HG02571 (cell line): ENCODE measurements around the gene SKAP1.
"Not testable (repeated sequence)": the region's sequence is repeated elsewhere in the genome, so short reads cannot be mapped to it uniquely, and the experiment has no call there.

Experiments
- ATAC-seq: cut with Tn5 transposase; IDR thresholded peaks from one replicate; pipeline ENCODE4 v1.9.1; 2021; ENCODE audit warnings: mild to moderate bottlenecking, moderate library complexity; ENCODE audit not compliant: unreplicated experiment

Gene SKAP1

DNA sequence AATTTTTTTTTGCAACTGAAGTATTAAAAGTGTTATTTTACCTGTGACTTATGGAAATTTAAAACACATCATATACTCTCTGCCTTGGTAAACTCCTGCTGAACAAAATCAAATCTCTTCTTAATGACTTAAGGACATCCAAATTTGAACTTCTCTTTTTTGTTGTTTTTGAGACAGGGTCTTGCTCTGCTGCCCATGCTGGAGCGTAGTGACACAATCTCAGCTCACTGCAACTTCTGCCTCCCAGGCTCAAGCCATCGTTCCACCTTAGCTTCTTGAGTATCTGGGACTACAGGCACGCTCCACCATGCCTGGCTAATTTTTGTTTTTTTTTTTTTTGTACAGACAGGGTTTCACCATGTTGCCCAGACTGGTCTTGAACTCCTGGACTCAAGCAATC is 56.1 kb downstream of the SKAP1 start:
- ATAC-seq = no peak

- no peak for ATAC-seq
Measured at GRCh38 chr17:48373130-48373830, 56.7 kb downstream of the SKAP1 start.

DNA sequence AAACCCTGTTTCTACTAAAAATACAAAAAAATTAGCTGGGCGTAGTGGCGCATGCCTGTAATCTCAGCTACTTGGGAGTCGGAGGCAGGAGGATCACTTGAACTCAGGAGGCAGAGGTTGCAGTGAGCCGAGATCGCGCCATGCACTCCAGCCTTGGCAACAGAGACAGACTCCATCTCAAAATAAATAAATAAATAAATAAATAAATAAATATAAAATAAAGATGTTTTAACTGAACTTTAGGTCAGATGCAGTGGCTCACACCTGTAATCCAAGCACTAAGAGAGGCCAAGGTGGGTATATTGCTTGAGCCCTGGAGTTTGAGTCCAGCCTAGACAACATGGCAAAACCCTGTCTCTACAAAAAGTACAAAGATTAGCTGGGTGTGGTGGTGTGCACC is 61.0 kb downstream of the SKAP1 start:
- ATAC-seq = not testable (repeated sequence)

- no peak for ATAC-seq
Measured at GRCh38 chr17:48368352-48368908, 61.6 kb downstream of the SKAP1 start.

GRCh38 chr17:48363161-48363560 is 66.9 kb downstream of the SKAP1 start:
- ATAC-seq = no peak

- not testable (repeated sequence) for ATAC-seq
Measured at GRCh38 chr17:48360861-48361633, 69.0 kb downstream of the SKAP1 start.

GRCh38 chr17:48357779-48358602 is 72.0 kb downstream of the SKAP1 start:
- no peak for ATAC-seq

DNA sequence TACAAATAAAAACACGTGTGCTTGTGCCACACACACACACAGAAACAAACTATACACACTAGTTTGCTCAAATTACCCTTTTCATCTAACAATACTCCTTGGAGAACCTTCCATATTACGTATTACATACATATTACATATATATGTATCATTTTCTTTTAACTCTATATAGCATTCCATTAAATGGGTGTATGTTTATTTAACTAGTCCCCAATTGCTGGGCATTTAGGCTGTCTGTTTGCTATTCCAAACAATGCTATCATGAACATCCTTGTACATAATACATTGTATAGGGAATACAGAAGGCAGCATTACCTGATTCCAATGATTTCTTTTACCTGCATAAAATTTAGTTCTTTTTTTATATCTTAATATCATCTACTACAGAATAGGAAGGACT is 73.1 kb downstream of the SKAP1 start:
- no peak for ATAC-seq

GRCh38 chr17:48352630-48353029 is 77.4 kb downstream of the SKAP1 start:
- ATAC-seq = no peak

GRCh38 chr17:48351911-48352332 is 78.1 kb downstream of the SKAP1 start:
- no peak for ATAC-seq

GRCh38 chr17:48348352-48348751 is 81.7 kb downstream of the SKAP1 start:
- no peak for ATAC-seq

- no peak for ATAC-seq
Measured at GRCh38 chr17:48347177-48347576, 82.8 kb downstream of the SKAP1 start.

- ATAC-seq = no peak
Measured at GRCh38 chr17:48344251-48344650, 85.8 kb downstream of the SKAP1 start.

DNA sequence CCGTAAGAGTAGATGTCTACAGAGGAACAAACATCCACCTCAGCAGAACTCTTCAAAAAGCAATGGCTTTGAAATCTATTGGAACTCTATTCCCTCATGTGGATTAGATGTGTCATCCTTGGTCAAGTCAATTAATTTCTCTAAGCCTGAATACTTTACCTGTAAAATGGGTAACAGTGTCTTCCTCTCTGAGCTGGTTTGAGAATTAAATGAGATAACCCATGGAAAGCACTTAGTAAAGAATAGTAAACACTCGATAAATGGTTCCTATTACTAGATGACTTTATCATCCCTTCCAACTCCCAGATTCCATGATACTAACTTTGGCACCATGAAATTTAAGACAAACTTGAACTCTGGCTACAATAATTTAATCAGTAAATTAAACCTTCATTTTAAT is 89.1 kb downstream of the SKAP1 start:
- no peak for ATAC-seq

DNA sequence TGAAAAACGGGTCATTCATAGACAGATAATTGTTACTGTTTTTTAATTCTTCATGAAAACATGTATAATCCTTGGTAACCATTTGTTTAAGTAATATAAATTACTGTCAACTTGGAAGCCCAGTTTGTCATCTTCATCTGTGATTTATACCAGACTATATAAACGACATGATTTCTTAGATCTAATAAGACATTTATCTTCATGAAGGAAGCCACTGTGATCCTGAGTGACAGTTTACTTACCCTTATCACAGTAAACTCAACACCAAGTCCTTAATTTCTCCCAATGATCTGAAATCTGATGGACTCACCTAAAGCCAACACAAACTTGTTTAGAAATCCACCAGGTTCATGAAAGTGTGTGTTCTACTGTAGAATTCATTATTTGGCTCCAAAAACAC is 91.3 kb downstream of the SKAP1 start:
- ATAC-seq = no peak

DNA sequence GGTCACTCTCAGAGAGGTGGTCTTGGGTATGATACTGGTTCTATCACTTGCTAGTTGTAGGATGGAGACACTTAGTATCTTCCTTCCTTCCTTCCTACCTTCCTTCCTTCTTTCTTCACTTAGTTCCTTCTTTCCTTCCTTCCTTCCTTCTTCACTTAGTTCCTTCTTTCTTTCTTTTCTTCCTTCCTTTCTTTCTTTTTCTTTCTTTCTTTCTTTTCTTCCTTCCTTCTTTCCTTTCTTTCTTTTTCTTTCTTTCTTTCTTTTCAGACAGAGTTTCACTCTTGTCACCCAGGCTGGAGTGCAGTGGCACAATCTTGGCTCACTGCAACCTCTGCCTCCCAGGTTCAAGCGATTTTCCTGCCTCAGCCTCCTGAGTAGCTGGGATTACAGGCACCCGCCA is 92.1 kb downstream of the SKAP1 start:
- ATAC-seq = not testable (repeated sequence)

GRCh38 chr17:48336986-48337385 is 93.0 kb downstream of the SKAP1 start:
- no peak for ATAC-seq

DNA sequence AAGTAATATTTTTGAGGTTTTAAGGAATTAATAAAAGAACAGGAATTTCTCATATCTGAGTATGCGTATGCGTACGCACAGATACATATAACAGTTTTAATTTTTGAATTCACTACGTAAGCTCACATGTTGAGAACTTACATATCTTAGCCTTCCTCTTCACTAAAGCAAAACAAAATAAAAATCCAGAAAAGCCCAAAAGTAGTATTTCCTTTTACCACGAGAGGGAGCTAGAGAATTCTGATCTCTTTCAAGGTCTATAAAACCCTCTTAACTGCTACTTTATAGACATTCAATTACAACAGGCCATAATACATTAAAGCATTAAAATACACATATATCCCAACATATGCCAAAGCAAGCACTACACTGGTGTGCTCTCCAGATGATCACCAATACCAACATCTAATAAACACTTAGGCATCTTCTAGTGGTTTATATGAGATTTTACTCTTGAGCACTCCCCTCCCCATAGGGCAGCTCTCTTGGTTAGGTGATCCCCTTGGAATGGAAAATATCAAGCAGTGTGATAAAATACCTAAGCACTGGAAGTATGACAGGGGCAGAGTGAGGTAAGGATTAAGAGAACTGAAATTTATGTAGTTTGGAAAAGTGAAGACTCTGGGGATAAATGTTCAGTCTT is 94.0 kb downstream of the SKAP1 start:
- no peak for ATAC-seq

DNA sequence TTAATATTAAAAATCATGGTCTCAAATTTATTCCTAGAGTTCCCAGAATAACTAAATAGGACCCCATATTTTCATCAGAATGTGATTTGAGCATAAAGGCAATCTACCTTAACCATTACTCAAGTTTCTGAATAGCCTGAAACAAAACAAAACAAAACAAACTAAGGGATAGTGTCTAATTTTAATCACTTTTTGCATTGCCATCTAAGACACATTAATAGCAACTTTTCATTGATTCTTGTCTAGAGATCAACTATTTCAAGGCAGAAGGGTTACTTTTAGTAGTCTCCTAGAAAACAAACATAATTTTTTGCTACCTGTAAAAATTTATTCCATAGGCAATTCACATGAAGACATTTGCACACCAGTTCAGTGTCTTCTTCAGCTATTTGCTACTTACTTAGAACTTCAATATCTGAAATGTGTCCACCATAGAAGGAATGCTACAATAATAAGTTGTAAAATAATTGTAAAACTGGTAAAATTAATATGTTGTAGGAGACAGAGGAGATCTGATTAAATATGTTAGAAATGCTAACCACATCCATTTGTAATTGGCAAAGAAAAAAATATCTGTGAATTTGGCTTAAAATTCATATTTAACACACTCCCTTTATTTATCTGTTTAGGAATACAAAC is 94.7 kb downstream of the SKAP1 start:
- ATAC-seq = no peak

GRCh38 chr17:48333034-48333530 is 96.9 kb downstream of the SKAP1 start:
- no peak for ATAC-seq
